DMS153 (cell line): ENCODE measurements around the gene INCENP.
"Not testable (repeated sequence)": the region's sequence is repeated elsewhere in the genome, so short reads cannot be mapped to it uniquely, and the experiment has no call there.

Source experiments
- DNase-seq: peaks from one replicate; lab custom pipeline; 2025; lab: John Stamatoyannopoulos, UW

INCENP gene

GRCh38 chr11:62171261-62171723, 47.5 kb downstream of the INCENP start:
- DNase-seq: peak; percentile 83

- DNase-seq: no peak
Observed at GRCh38 chr11:62172294-62172693, 48.5 kb downstream of the INCENP start.

GRCh38 chr11:62176766-62177165, 53.0 kb downstream of the INCENP start:
- DNase-seq: no peak

GRCh38 chr11:62179995-62180394, 56.2 kb downstream of the INCENP start:
- DNase-seq: peak; percentile 57

GRCh38 chr11:62181097-62181496, 57.3 kb downstream of the INCENP start:
- no peak for DNase-seq

GRCh38 chr11:62182147-62182891, 58.5 kb downstream of the INCENP start:
- DNase-seq: no peak

GRCh38 chr11:62186195-62186594, 62.4 kb downstream of the INCENP start:
- peak; percentile 66 for DNase-seq

GRCh38 chr11:62190011-62190410, 66.2 kb downstream of the INCENP start, which contains the start of gene SCGB1D1:
TSS of gene SCGB1D1 (plus strand) at chr11:62190216. CDS start at chr11:62190285, 69 bp downstream.
- no peak for DNase-seq

- no peak for DNase-seq
Observed at GRCh38 chr11:62193952-62194351, 70.1 kb downstream of the INCENP start.

GRCh38 chr11:62195010-62195409, 71.2 kb downstream of the INCENP start:
- DNase-seq: not testable (repeated sequence)

GRCh38 chr11:62195945-62196344, 72.1 kb downstream of the INCENP start:
- no peak for DNase-seq

GRCh38 chr11:62197400-62197799, 73.6 kb downstream of the INCENP start:
- DNase-seq: not testable (repeated sequence)

- DNase-seq: no peak
Observed at GRCh38 chr11:62201376-62201775, 77.6 kb downstream of the INCENP start.
